Neuronal stem cell (in vitro differentiated cells): Measurements from ENCODE around the gene TXLNB.

Source experiments
- DNase-seq: peaks from one replicate; pipeline ENCODE4 v3.0.0-alpha.2; 2013; ENCODE audit warnings: low spot score
- H2AFZ ChIP-seq: one replicate; pipeline ENCODE4 v1.6.1; 2013; ENCODE audit warnings: mild to moderate bottlenecking, low read length, inconsistent platforms
- H2AK5ac ChIP-seq: 2 replicates; pipeline ENCODE4 v1.6.1; 2013; ENCODE audit warnings: low read depth, mild to moderate bottlenecking, inconsistent platforms, low read length, moderate library complexity, mixed read lengths
- H2BK120ac ChIP-seq: 2 replicates; pipeline ENCODE4 v1.6.1; 2013; ENCODE audit warnings: low read depth, mild to moderate bottlenecking, inconsistent platforms, low read length, moderate library complexity, mixed read lengths
- H2BK12ac ChIP-seq: one replicate; pipeline ENCODE4 v1.6.1; 2013; ENCODE audit warnings: low read length, inconsistent platforms
- H2BK15ac ChIP-seq: 2 replicates; pipeline ENCODE4 v1.6.1; 2013; ENCODE audit warnings: mild to moderate bottlenecking, low read length, inconsistent platforms, mixed read lengths
- H2BK5ac ChIP-seq: one replicate; pipeline ENCODE4 v1.6.1; 2013; ENCODE audit warnings: inconsistent platforms, mild to moderate bottlenecking, low read length, moderate library complexity
- H3K14ac ChIP-seq: one replicate; pipeline ENCODE4 v1.6.1; 2013; ENCODE audit warnings: low read length, inconsistent platforms
- H3K18ac ChIP-seq: 2 replicates; pipeline ENCODE4 v1.6.1; 2013; ENCODE audit warnings: low read length, inconsistent platforms
- H3K23ac ChIP-seq: 2 replicates; pipeline ENCODE4 v1.6.1; 2013; ENCODE audit warnings: low read depth, mild to moderate bottlenecking, mixed read lengths, low read length, inconsistent platforms; ENCODE audit not compliant: poor library complexity
- H3K27ac ChIP-seq: replicated peaks from 3 replicates; pipeline ENCODE4 v1.5.1; 2013; ENCODE audit warnings: low read length, inconsistent platforms
- H3K27me3 ChIP-seq, 3 experiments: 2 replicates each; pipeline ENCODE4 v1.6.1; 2013; ENCODE audit warnings: low read length in 3 of 3, mild to moderate bottlenecking in 2 of 3, inconsistent platforms in 1 of 3, low read depth in 1 of 3, mixed read lengths in 1 of 3, moderate library complexity in 1 of 3; ENCODE audit not compliant: control insufficient read depth in 3 of 3, insufficient read depth in 3 of 3
- H3K36me3 ChIP-seq, 2 donors: replicated peaks in 1 of 2; 2 replicates each; pipeline ENCODE4 v1.6.1; 2013; ENCODE audit warnings: low read length in 2 of 2; ENCODE audit not compliant: control insufficient read depth in 2 of 2, insufficient read depth in 2 of 2
- H3K4ac ChIP-seq: 2 replicates; pipeline ENCODE4 v1.6.1; 2013; ENCODE audit warnings: inconsistent platforms, mild to moderate bottlenecking, low read length, moderate library complexity
- H3K4me1 ChIP-seq, 2 donors: 1 replicate in 1 of 2; 2 replicates in 1 of 2; pipeline ENCODE4 v1.6.1; 2013; ENCODE audit warnings: low read length in 2 of 2, low read depth in 1 of 2; ENCODE audit not compliant: control insufficient read depth in 2 of 2, insufficient read depth in 1 of 2
- H3K4me2 ChIP-seq: one replicate; pipeline ENCODE4 v1.6.1; 2013; ENCODE audit warnings: mild to moderate bottlenecking, low read length, inconsistent platforms; ENCODE audit not compliant: insufficient read depth, poor library complexity, severe bottlenecking
- H3K4me3 ChIP-seq, 2 donors: 2 replicates each; pipeline ENCODE4 v1.5.1; 2013; ENCODE audit warnings: low read length in 2 of 2, mild to moderate bottlenecking in 2 of 2, inconsistent platforms in 1 of 2, moderate library complexity in 1 of 2
- H3K79me1 ChIP-seq: one replicate; pipeline ENCODE4 v1.6.1; 2013; ENCODE audit warnings: low read depth, mild to moderate bottlenecking, inconsistent platforms, low read length, moderate library complexity
- H3K9ac ChIP-seq: one replicate; pipeline ENCODE4 v1.6.1; 2013; ENCODE audit warnings: mild to moderate bottlenecking, low read depth, low read length, inconsistent platforms; ENCODE audit not compliant: poor library complexity
- H3K9me3 ChIP-seq, 2 donors: replicated peaks in 1 of 2; 2 replicates each; pipeline versions ENCODE3 to v1.6.1; 2013; ENCODE audit warnings: low read length in 2 of 2, mild to moderate bottlenecking in 2 of 2, inconsistent platforms in 1 of 2, low read depth in 1 of 2, mixed read lengths in 1 of 2, moderate library complexity in 1 of 2; ENCODE audit not compliant: control insufficient read depth in 2 of 2, insufficient read depth in 1 of 2
- H4K8ac ChIP-seq: one replicate; pipeline ENCODE4 v1.6.1; 2013; ENCODE audit warnings: low read depth, mild to moderate bottlenecking, inconsistent platforms, low read length, moderate library complexity
- H4K91ac ChIP-seq: one replicate; pipeline ENCODE4 v1.6.1; 2013; ENCODE audit warnings: low read length, low read depth, mild to moderate bottlenecking, inconsistent platforms; ENCODE audit not compliant: poor library complexity
- WGBS, 2 donors: extraction: QIAGEN DNeasy Blood & Tissue Kit; methylation state at CpG; one replicate each; pipeline ENCODE4 v1.1.7; 2013; ENCODE audit warnings: missing lambda C conversion rate in 2 of 2, mixed read lengths in 1 of 2; ENCODE audit not compliant: insufficient read length in 2 of 2, insufficient replicate concordance in 1 of 2; ENCODE audit errors: extremely low coverage in 2 of 2; 5-methylcytosine and 5-hydroxymethylcytosine counted together

Gene TXLNB

DNA sequence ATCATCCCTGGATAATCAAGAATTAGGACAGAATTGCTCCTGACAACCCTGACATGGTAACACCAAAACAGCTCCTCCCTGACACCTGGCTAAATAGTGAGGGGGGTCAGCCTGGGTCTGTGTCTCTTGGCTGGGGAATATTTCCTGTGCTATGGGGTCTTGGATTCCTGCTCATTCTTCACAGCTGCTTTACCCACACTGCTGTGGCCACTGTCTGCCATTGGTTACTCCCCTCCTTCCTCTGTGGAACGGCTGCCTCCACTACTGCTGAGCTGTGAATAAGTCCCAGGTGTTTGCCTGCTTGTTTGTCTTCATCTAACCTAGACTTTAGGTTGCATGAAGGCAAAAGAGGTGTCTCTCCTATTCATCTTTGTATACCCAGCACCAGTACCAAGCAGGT, 33.9 kb upstream of the TXLNB start:
- Histone ChIP-seq H3K27ac (no peak overlapping the region), H3K27me3 (no peaks in the 10 kb centered on the region), H2BK12ac (no peak overlapping the region), H3K18ac (no peak overlapping the region), H4K91ac (no peak overlapping the region), H3K4me1 (peaks cover 4 to 6% of the 10 kb centered on the region in 2 donors), H2AFZ (no peak overlapping the region), H3K4me3 (no peak overlapping the region), H3K79me1 (no peaks in the 10 kb centered on the region), H3K9ac (no peak overlapping the region), H2BK5ac (no peak overlapping the region), H3K23ac (no peak overlapping the region), H2BK15ac (no peak overlapping the region), H3K4ac (no peak overlapping the region), H3K4me2 (no peak overlapping the region), H3K14ac (no peak overlapping the region), H3K36me3 (no peaks in the 10 kb centered on the region), H2BK120ac (no peak overlapping the region), H4K8ac (no peak overlapping the region), H2AK5ac (no peak overlapping the region), H3K9me3 (peaks cover 0 to 1% of the 10 kb centered on the region in 2 donors)
- DNase-seq = no peak
- no CpG with 5 or more reads among the region's 1 CpG for WGBS, 2 donors

DNA sequence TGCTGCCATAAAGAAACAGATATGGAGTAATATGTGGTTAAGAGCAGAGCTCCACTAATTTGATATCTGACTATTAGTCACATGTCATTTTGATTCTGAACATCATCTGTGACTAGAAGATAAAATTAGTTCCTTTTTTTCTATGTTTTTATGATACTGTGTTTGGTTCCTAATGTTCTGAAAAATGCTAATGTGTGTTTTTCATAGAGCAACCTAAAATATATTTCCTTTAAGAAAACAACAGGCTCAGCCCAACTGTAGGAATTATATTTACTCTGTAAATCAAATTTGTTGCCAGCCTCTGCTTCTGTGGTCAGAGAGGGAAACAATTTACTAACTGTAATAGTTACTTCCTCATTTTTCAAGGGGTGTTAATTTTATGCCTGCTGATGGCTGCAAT, 33.3 kb upstream of the TXLNB start:
- H2BK12ac ChIP-seq = no peak overlapping the region
- no peak overlapping the region for H2AFZ ChIP-seq
- no peaks in the 10 kb centered on the region for H3K79me1 ChIP-seq
- no peak overlapping the region for H4K8ac ChIP-seq
- no peak overlapping the region for H3K23ac ChIP-seq
- H3K27me3 ChIP-seq = no peaks in the 10 kb centered on the region
- H3K18ac ChIP-seq = no peak overlapping the region
- no peak overlapping the region for H3K27ac ChIP-seq
- H3K4me1 ChIP-seq = peaks cover 4 to 6% of the 10 kb centered on the region in 2 donors
- H2AK5ac ChIP-seq = no peak overlapping the region
- H3K14ac ChIP-seq = no peak overlapping the region
- peaks cover 0 to 1% of the 10 kb centered on the region in 2 donors for H3K9me3 ChIP-seq
- no peak overlapping the region for H3K4ac ChIP-seq
- H3K4me2 ChIP-seq = no peak overlapping the region
- no peak overlapping the region for H2BK5ac ChIP-seq
- DNase-seq = no peak
- no peak overlapping the region for H4K91ac ChIP-seq
- H2BK15ac ChIP-seq = no peak overlapping the region
- H3K36me3 ChIP-seq = no peaks in the 10 kb centered on the region
- H3K9ac ChIP-seq = no peak overlapping the region
- no peak overlapping the region for H2BK120ac ChIP-seq
- no peak overlapping the region for H3K4me3 ChIP-seq

DNA sequence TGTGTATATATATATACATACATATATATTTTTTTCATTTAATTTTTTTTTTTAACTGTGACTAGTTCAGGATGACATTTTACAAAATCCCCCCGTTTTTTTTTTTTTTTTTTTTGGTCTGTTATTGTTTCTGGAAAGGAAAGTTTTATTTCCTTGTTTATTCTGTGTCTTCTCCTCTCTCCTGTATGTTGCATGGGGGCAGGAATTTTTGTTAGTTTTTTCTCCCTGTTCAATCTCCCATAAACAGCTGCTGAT, 32.4 kb upstream of the TXLNB start:
- no peak overlapping the region for H3K4me3 ChIP-seq
- H3K36me3 ChIP-seq = no peaks in the 10 kb centered on the region
- no peak overlapping the region for H3K4me2 ChIP-seq
- H2AFZ ChIP-seq = no peak overlapping the region
- no peak for DNase-seq
- no peaks in the 10 kb centered on the region for H3K79me1 ChIP-seq
- H3K9me3 ChIP-seq = peaks cover 0 to 1% of the 10 kb centered on the region in 2 donors
- H3K23ac ChIP-seq = no peak overlapping the region
- no peak overlapping the region for H2BK15ac ChIP-seq
- no peak overlapping the region for H2AK5ac ChIP-seq
- H3K27me3 ChIP-seq = no peaks in the 10 kb centered on the region
- no peak overlapping the region for H3K27ac ChIP-seq
- no peak overlapping the region for H3K4ac ChIP-seq
- no peak overlapping the region for H2BK120ac ChIP-seq
- no peak overlapping the region for H3K18ac ChIP-seq
- no peak overlapping the region for H4K91ac ChIP-seq
- H4K8ac ChIP-seq = no peak overlapping the region
- whole genome bisulfite sequencing, 2 donors = no CpG with 5 or more reads among the region's 1 CpG
- H2BK12ac ChIP-seq = no peak overlapping the region
- H3K4me1 ChIP-seq = peaks cover 4 to 6% of the 10 kb centered on the region in 2 donors
- H3K9ac ChIP-seq = no peak overlapping the region
- no peak overlapping the region for H3K14ac ChIP-seq
- no peak overlapping the region for H2BK5ac ChIP-seq

DNA sequence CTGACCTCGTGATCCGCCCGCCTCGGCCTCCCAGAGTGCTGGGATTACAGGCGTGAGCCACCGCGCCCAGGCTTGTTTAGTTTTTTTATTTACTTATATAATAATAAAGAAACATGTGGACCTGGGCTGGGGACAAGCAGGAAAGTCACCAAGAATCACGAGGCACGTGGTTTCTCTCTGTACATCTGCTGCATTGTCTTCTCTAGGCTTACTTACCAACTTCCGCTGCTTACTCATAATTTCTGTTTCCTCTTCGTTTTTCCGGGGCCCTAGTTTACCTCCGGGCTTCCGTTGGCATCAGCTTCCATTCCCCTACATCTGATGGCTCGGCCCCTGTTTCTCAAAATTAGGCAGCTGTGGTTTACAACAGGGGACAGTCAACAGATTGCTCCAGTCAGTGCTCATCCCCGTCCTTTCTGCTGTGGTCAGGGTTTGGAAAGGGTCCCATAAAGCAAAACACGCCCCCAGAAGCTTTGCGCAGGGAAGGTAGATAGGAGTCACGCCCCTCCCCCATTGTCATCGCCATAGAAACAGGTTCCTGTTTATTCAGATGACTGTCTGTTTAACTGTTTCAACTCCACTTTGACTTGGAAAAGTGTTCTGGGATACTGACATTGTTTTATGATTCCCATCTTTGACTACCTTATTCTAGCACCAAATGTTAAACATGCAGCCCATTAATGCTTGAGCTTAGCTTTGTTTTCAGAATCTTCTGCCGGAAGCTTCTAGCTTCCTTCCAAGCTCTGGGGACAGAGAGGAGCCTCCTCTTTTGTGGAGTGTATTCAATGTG, 31.9 kb upstream of the TXLNB start:
- Histone ChIP-seq H4K8ac (no peak overlapping the region), H3K18ac (no peak overlapping the region), H3K36me3 (no peaks in the 10 kb centered on the region), H3K4me2 (no peak overlapping the region), H3K9me3 (peaks cover 0 to 1% of the 10 kb centered on the region in 2 donors), H3K27ac (no peak overlapping the region), H4K91ac (no peak overlapping the region), H2AK5ac (no peak overlapping the region), H2BK5ac (no peak overlapping the region), H2BK120ac (no peak overlapping the region), H3K4ac (no peak overlapping the region), H3K23ac (no peak overlapping the region), H3K4me3 (no peak overlapping the region), H3K79me1 (no peaks in the 10 kb centered on the region), H3K4me1 (peaks cover 4 to 6% of the 10 kb centered on the region in 2 donors), H2AFZ (peak overlapping the region; percentile 81), H2BK15ac (no peak overlapping the region), H3K27me3 (no peaks in the 10 kb centered on the region), H3K9ac (no peak overlapping the region), H2BK12ac (no peak overlapping the region), H3K14ac (no peak overlapping the region)
- no CpG with 5 or more reads among the region's 21 CpGs for WGBS, 2 donors
- DNase-seq = peak; percentile 26
